ENCODE data around the gene STXBP5L. TPM values are rescaled to one million over a fixed set of nuclear protein-coding genes. Genes with fewer than 3 reads are reported as not detected.
"Not testable (repeated sequence)": the region's sequence is repeated elsewhere in the genome, so short reads cannot be mapped to it uniquely, and the experiment has no call there.

STXBP5L gene
- total RNA-seq, 2 donors from 2014 or later, result 0.97 to 3.6 TPM

- Mint-ChIP-seq H3K4me3 (no peak overlapping the region), H3K4me1 (peaks cover 5% of the 10 kb centered on the region), H3K27me3 (ENCODE audit: insufficient read depth) (peaks cover 4% of the 10 kb centered on the region)
Measured at GRCh38 chr3:121096953-121097352, 188.9 kb downstream of the STXBP5L start.

DNA sequence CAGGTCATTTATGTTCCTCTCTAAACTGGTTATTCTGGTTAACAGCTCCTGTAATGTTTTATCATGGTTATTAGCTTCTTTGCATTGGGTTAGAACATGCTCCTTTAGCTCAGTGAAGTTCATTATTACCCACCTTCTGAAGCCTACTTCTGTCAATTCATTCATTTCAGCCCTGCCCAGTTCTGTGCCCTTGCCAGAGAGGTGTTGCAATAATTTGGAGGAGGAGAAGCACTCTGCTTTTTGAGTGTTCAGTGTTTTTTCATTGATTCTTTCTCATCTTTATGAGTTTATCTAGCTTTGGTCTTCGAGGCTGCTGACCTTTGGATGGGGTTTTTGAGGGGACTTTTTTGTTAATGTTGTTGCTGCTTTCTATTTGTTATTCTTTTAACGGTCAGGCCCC is 203.1 kb downstream of the STXBP5L start:
- not testable (repeated sequence) for H3K36me3 Mint-ChIP-seq (ENCODE audit: low read depth); H3K4me3 ChIP-seq (ENCODE audit: low read length); H3K27me3 Mint-ChIP-seq (ENCODE audit: insufficient read depth); H3K9me3 Mint-ChIP-seq; H3K27me3 ChIP-seq (ENCODE audit: control insufficient read depth, insufficient read depth, low read length, poor library complexity, severe bottlenecking); H3K9me3 ChIP-seq (ENCODE audit: control insufficient read depth, low read length); H3K36me3 ChIP-seq (ENCODE audit: control insufficient read depth, insufficient read depth, low read length); H3K27ac ChIP-seq (ENCODE audit: low read depth, low read length); H3K9ac ChIP-seq (ENCODE audit: extremely low read depth, low read length, poor library complexity, severe bottlenecking); H3K4me1 ChIP-seq (ENCODE audit: control insufficient read depth, insufficient read depth, low read length); DNase-seq; H3K27ac Mint-ChIP-seq; H3K4me3 Mint-ChIP-seq
- WGBS, 2 experiments (ENCODE audit: insufficient coverage in 1 of 2, insufficient read length in 1 of 2), result 91% methylated on average over 2 of the region's 2 CpGs; no CpG with 5 or more reads in 1 of the 2 experiments
- H3K4me1 Mint-ChIP-seq, result peaks cover 18% of the 10 kb centered on the region

More at GRCh38 chr3:121096953-121097352, 188.9 kb downstream of the STXBP5L start:
- no peak for TF ChIP-seq CTCF (conservative IDR thresholded peaks at IDR 0.05)
- 43 to 64% methylated on average over 1 to 4 of the region's 4 CpGs for WGBS, 2 experiments (ENCODE audit: insufficient coverage in 1 of 2, insufficient read length in 1 of 2)
- Histone ChIP-seq H3K27me3 (ENCODE audit: control insufficient read depth, insufficient read depth, low read length, poor library complexity, severe bottlenecking) (no peaks in the 10 kb centered on the region), H3K27ac (ENCODE audit: low read depth, low read length) (no peak overlapping the region), H3K36me3 (ENCODE audit: control insufficient read depth, insufficient read depth, low read length) (no peaks in the 10 kb centered on the region), H3K4me1 (ENCODE audit: control insufficient read depth, insufficient read depth, low read length) (peaks cover 8% of the 10 kb centered on the region), H3K4me3 (ENCODE audit: low read length) (no peak overlapping the region), H3K9me3 (ENCODE audit: control insufficient read depth, low read length) (no peaks in the 10 kb centered on the region), H3K9ac (ENCODE audit: extremely low read depth, low read length, poor library complexity, severe bottlenecking) (no peak overlapping the region)
- H3K36me3 Mint-ChIP-seq (ENCODE audit: low read depth), result no peaks in the 10 kb centered on the region
- peaks cover 6% of the 10 kb centered on the region for H3K9me3 Mint-ChIP-seq
- DNase-seq, result peak; percentile 55
- no peak overlapping the region for H3K27ac Mint-ChIP-seq

DNA sequence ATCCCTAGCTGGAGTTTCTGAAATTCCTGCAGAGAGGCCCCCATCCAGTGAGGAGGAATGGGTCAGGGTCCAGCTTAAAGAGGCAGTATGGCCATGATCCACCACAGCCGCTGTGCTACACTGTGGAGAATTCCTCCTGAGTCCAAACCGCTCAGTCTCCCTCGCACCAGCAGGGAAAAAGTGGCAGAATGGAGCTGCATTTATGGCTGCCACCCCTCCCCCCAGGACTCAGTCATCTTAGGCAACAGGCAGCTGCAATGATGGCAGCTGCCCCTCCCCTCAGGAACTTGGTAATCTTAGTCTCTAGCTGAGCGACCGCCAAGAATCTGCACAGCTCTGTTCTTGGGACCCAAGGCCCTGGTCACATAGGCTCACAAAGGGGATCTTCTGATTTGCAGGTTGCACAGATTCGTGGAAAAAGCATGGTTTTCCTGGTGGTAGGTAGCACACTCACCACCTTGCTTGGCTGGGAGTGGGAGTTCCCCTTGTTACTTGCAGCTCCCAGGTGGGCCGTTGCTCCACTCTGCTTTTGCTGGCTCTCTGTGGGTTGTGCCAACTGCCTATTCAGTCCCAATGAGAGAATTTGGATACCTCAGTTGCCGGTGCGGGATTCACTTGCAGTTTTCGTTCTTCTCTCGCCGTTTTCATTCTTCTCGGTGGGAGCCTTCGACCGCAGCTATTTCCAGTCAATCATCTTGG is 204.1 kb downstream of the STXBP5L start:
- Histone ChIP-seq H3K4me3 (ENCODE audit: low read length) (no peak overlapping the region), H3K9me3 (ENCODE audit: control insufficient read depth, low read length) (peaks cover 7% of the 10 kb centered on the region), H3K27ac (ENCODE audit: low read depth, low read length) (no peak overlapping the region), H3K27me3 (ENCODE audit: control insufficient read depth, insufficient read depth, low read length, poor library complexity, severe bottlenecking) (no peaks in the 10 kb centered on the region), H3K4me1 (ENCODE audit: control insufficient read depth, insufficient read depth, low read length) (peaks cover 5% of the 10 kb centered on the region), H3K9ac (ENCODE audit: extremely low read depth, low read length, poor library complexity, severe bottlenecking) (no peak overlapping the region), H3K36me3 (ENCODE audit: control insufficient read depth, insufficient read depth, low read length) (no peaks in the 10 kb centered on the region)
- Mint-ChIP-seq H3K4me3 (no peak overlapping the region), H3K4me1 (peaks cover 18% of the 10 kb centered on the region), H3K27ac (peak overlapping the region; percentile 39), H3K27me3 (ENCODE audit: insufficient read depth) (no peaks in the 10 kb centered on the region), H3K9me3 (peaks cover 3% of the 10 kb centered on the region), H3K36me3 (ENCODE audit: low read depth) (no peaks in the 10 kb centered on the region)
- 81 to 89% methylated on average over 4 to 15 of the region's 15 CpGs for WGBS, 2 experiments (ENCODE audit: insufficient coverage in 1 of 2, insufficient read length in 1 of 2)
- DNase-seq, result peak; percentile 87
- peak; percentile 58 for TF ChIP-seq CTCF (conservative IDR thresholded peaks at IDR 0.05)
